Activated CD4-positive, alpha-beta T cell treated with anti-CD3 and anti-CD28 coated beads, Interleukin-2, Interleukin-4, amounts not matched to agents 100 ng/mL and 50 ng/mL, durations not matched to agents 16 hours and 8 hours (primary cell): Measurements from ENCODE around the gene CCDC71L.
"Not testable (repeated sequence)": the region's sequence is repeated elsewhere in the genome, so short reads cannot be mapped to it uniquely, and the experiment has no call there.

ENCODE experiments used
- DNase-seq: peaks from one replicate; pipeline ENCODE4 v3.0.0-alpha.2; 2020; ENCODE audit warnings: low spot score

CCDC71L gene

DNA sequence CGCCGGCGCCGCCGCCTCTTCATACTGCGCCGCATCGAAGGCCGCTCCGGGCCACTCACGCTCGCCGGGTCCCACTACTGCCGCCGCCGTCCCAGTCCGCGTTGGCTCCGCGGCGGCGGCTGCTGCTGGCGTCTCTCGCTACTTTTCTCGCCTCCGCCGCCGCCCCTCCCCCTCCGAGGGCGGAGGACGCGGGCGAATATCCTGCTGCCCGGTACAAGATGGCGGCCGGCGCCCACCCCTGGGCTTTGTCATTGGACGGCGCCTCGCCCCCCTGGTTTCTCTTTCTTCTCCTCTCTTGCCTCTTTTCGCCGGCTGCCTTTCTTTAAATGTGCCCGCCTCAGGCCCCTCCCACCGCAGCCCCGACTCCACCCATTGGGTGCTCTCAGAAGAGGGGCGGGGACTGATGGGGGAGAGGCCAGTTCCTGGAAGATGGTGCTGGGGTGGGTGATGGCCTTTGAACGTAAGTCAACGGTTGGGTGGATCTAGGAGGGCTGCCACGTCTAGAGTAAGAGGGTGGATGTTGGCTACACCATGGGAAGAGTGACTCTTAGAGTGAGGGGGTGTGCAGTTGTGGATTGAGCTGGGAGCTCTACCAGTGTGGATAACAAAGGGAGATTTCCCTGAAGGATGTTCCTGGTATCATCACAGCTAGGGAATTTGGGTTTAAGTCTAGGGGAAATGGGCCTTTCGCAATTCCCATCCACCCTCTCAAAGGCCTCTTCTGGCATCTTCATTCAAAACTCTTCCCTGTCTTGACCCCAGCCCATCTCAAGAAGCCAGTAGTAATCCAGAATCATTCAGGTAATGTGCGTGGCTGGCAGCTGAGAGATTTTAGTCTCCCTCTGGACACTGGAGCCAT is at the start of gene CCDC71L:
Gene CCDC71L (minus strand): TSS at position 297 of the 859 bp plus-strand sequence. CDS start 262 bp downstream, at position 35.
- DNase-seq = peak; percentile 91

DNA sequence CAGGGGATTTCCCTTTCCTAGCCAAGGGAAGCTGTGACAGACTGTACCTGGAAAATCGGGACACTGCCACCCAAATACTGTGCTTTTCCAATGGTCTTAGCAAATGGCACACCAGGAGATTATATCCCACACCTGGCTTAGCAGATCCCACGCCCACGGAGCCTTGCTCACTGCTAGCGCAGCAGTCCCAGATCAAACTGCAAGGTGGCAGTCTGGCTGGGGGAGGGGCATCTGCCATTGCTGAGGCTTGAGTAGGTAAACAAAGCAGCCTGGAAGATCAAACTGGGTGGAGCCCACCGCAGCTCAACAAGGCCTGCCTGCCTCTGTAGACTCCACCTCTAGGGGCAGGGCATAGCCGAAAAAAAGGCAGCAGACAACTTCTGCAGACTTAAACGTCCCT is 48.6 kb upstream of the CCDC71L start:
- DNase-seq = not testable (repeated sequence)

DNA sequence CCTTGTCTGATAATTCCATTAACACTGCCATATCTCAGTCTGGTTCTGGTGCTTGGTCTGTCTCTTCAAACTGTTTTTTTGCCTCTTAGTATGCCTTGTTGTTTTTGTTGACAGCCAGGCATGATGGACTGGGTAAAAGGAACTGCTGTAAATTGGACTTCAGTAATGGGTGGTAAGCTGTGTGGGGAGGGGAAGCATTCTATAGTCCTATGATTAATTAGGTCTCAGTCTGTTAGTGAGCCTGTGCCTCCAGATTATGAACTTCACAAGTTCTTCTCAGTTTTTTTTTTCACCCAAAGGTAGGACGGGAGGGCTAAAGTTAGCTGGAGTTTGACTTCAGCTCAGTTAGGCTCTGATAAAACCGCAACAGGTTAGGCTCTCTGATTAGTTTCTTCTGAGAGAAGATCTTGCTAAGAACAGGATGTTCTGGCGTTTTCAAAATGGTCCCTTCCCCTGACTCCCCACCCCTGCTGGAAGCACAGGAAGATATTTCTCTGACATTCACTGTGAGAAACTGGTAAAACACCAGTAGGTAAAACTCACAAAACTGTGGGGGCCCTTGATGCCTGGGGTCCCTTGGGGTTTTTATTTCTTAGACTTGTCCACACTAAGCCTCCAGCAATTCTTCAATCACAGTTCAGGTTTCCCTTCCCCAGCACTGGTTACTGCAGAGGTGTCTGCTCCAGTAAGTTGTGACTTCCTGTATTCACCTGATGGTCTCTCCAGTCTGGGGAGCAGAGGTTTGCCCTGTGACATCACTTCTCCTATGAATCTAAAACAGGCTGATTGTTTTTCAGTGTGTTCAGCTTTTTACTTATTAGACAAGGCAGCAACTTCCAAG is 43.3 kb upstream of the CCDC71L start:
- DNase-seq = no peak

DNA sequence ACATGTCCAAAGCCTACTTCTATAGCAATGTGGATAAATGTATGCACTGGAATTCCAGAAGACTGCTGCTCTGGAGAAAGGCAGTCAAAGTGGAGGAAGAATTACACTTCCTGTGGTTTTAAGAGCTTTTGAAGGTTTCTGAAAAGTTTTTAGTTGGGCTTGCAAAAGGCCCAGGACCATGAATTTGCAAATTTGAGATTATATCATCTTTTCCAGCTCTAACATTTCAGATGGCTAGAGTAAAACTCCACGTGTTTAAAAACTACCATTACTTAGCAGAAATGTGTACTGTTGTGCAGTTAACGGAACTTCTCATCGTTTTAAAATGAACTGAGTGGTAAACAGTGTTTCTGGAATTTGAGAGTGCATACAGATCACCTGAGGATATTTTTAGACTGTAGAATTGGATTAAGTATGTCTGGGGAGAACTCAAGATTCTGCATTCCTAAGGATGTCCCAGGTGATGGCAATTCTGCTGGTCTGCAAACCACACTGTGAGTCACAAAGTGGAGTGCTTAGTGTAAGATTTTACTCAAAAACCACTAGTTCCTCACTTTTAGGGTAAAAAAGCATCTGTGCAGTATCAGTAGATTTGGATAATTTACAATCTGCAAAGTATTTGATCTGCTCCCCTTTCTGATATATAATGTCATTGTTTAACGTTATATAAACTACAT is 32.9 kb upstream of the CCDC71L start:
- DNase-seq = no peak

DNA sequence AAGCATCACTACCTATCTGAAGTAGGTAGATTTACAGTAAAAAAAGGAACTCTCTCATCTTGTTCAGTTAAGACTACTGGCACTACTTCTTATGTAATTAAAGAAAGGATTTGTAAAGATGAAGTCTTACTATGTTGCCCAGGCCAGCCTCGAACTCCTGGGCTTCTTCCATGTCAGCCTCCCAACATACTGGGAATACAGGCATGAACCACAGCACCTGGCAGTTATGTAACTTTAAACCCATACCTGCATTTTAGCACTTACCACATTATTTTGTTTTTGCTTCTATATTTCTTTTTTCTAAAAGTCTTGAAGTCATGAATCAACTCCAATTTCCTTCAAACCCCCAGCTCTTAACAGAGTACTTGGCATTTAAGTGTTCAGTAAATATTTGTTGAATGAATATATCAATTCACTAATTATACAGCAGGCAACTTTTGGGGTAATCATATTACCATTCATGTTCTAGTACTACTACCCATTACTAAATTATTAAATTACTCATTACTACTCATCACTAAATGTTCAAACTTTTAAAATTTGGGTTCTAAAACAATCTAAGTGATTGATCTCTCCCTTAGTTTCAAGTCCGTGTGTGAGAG is 31.6 kb upstream of the CCDC71L start:
- no peak for DNase-seq

DNA sequence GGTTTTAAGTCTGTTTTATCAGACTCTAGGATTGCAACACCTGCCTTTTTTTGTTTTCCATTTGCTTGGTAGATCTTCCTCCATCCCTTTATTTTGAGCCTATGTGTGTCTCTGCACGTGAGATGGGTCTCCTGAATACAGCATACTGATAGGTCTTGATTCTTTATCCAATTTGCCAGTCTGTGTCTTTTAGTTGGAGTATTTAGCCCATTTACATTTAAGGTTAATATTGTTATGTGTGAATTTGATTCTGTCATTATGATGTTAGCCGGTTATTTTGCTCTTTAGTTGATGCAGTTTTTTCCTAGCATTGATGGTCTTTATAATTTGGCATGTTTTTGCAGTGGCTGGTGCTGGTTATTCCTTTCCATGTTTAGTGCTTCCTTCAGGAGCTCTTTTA is 27.2 kb upstream of the CCDC71L start:
- not testable (repeated sequence) for DNase-seq

DNA sequence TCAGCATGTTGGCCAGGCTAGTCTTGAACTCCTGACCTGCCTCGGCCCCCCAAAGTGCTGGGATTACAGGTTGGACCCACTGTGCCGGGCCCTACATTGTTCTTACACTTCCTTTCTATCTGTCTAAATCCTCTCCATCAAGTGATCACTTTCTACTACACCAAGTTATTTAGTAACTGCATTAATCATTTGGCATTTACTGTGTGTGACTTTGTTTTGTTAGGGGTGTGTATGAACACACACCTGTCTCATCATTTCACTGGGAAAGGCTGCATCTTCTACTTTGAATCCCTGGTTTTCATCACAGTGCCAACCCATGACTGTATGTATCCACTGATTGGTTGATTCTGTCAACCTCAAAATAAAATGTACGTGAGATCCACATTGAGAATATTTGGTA is 23.0 kb upstream of the CCDC71L start:
- DNase-seq = no peak

DNA sequence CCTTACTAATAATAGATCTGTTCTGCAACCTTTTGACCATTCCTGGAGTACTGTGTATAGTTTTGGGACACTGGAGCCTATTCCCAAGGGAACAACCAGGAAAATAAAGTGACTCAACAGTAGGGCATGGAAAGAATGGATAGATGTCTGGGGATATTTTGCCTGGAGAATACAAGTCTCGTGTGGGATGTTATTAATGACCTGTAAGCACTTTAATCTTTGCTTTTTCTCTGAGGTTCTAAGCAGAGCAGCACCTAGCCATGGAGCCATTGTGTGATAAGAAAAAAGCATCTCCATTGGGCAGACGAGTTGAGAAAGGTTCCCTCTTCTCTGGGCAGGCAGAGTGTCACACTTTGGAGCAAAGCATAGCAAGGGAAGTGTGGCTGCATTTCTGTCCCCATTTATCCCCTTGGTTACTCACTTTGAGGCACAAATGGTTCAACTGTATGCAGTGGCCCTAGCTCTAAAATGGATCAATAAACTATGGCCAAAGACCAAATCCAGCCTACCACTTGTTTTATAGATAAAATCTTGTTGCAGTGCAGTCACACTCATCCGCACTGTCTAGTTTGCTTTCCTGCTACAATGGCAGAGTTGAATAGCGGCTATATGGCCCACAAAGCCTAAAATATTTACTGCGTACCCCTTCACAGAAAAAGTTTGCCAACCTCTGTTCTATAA is 21.0 kb upstream of the CCDC71L start:
- DNase-seq = no peak

DNA sequence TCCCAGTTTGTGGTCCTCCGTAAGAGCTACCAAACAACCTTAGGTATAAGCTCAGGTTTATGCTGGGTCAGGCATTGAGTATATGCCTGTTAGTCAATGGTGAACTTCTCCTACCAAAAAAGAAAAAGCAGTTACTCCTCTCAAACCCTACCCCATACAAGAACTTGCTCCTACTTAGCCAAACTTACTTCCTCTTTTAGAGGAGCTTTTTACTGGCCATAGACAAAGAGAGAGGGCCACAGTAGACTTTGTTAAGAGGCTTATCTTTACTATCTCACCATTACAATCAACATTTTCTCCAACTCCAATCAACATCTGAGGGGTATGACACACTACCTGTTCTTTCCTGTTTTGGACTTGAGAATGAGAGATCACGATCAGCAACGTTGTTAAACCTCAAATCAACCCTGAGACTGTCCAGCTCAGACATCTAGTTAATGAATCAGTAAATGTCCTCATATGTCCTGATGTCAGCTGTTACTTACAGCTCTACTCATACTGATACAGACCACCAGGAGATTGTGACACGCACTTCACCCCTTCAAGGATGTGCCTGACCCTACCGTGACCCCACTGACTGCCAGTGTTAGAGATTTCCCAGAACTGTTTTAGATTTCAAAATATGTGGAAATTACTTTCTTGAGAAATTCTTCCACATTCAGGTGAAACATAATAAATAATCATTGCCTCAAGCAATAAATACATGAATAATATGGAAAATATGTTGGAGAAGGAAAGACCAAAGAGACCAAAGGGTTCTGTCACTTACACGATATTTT is 18.4 kb upstream of the CCDC71L start:
- no peak for DNase-seq

DNA sequence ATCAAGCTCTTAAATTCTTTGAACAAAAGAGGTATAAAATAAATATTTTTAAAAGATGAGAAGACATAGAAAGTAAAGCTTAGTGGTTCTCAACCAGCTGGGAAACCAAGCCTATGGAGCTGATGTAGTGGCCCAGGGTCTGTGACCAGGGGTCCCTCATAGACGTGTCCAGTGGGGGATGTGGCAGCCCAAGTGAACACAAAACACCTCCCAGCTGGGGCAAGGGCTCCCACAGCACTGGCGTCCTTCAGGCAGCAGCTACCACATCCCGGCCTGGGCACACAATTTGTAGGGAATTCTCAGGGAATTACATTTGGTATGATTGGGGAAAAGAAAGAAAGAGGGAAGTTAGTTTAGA is 17.8 kb upstream of the CCDC71L start:
- no peak for DNase-seq

DNA sequence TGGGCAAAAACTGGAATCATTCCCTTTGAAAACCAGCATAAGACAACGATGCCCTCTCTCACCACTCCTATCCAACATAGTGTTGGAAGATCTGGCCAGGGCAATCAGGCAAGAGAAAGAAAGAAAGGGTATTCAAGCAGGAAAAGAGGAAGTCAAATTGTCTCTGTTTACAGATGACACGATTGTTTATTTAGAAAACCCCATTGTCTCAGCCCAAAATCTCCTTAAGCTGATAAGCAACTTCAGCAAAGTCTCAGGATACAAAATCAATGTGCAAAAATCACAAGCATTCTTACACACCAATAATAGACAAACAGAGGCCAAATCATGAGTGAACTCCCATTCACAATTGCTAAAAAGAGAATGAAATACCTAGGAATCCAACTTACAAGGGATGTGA is 15.5 kb upstream of the CCDC71L start:
- DNase-seq = not testable (repeated sequence)

DNA sequence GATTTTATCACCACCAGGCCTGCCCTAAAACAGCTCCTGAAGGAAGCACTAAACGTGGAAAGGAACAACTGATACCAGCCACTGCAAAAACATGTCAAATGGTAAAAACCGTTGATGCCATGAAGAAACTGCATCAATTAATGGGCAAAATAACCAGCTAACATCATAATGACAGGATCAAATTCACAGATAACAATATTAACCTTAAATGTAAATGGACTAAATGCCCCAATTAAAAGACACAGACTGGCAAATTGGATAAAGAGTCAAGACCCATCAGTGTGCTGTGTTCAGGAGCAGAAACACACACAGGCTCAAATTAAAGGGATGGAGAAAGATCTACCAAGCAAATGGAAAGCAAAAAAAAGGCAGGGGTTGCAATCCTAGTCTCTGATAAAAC is 12.7 kb upstream of the CCDC71L start:
- DNase-seq = not testable (repeated sequence)

DNA sequence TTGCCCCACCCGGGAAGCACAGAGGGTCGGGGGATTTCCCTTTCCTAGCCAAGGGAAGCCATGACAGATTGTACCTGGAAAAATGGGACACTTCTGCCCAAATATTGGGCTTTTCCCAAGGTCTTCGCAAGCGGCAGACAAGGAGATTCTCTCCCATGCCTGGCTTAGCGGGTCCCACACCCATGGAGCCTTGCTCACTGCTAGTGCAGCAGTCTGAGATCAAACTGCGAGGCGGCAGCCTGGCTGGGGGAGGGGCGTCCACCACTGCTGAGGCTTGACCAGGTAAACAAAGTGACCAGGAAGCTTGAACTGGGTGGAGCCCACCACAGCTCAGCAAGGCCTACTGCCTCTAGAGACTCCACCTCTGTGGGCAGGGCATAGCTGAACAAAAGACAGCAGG is 11.0 kb upstream of the CCDC71L start:
- DNase-seq = not testable (repeated sequence)

DNA sequence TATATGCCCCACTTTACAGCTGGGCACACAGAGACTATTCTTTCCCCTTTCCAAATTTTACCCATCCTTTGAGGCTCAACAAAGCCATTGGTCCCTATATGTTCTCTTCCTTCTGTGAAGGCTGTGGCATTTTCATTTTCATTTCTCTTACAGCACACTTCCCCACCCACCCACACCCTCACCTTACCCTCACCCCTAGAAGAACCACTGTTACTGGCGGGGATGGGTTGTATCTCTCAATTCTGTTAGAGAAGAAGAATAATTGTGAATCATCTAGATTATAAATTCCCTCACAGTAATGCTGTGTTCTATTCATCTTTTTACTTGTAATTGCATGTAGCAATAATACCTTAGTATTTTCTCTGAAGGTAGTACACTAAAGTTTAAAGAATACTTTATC is 10.2 kb upstream of the CCDC71L start:
- DNase-seq = no peak

DNA sequence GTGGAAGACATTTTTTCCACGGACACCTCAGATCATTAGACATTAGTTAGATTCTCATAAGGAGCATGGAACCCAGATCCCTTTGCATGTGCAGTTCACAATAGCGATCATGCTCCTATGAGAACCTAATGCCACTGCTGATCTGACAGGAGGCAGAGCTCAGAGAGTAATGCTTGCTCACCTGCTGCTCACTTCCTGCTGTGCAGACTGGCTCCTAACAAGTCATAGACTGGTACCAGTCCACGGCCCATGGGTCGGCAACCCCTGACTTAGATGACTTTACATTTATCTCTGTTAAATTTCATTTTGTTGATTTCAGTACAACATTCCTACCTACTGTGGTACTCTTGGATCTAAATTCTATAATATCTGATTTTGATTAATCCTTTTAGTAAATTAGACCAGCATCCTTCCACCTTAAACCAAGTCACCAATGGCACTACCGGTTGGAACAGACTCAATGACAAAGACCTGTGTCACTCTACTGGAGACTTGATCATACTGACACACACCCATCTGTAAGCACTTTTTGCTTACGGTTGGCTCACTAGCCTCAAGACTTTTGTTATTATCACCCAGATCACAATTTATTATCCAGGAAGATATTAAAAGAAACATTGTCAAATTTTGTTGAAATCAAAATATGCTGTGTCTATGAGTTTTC is 8.0 kb upstream of the CCDC71L start:
- DNase-seq = no peak

DNA sequence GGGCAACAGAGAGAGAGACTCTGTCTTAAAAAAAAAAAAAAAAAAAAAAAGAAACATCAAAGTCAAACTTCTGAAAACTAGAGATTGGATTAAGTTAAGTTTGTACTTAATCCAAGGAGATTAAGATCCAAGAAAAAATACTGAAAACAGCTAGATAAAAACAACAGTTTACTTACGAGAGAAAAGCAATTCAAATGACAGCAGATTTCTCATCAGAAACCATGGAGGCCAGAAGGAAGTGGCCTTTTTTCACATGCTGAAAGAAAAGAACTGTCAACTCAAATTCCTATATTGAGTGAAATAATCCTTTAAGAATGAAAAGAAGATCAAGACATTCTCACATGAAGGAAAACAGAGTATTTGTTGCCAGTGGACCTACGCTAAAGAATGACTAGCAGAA is 5.4 kb upstream of the CCDC71L start:
- DNase-seq = no peak

DNA sequence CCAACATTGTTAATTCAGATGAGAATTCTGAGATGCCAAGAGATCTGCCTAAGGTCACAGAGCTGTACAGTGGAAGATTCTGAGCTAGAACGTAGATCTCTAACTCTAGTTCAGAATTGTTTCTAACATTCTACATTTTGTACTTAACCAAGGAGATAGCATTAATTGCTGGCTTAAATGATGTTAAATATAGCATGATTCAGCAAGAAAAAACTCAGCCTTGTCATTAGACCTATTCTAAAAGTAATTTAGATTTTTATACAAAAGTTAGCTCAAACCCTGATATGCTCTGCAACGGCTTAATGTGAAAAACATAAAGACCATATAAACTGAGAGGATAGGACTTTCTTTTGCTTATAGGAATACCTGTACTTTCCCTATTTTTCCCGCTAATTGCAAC is 3.4 kb upstream of the CCDC71L start:
- no peak for DNase-seq

DNA sequence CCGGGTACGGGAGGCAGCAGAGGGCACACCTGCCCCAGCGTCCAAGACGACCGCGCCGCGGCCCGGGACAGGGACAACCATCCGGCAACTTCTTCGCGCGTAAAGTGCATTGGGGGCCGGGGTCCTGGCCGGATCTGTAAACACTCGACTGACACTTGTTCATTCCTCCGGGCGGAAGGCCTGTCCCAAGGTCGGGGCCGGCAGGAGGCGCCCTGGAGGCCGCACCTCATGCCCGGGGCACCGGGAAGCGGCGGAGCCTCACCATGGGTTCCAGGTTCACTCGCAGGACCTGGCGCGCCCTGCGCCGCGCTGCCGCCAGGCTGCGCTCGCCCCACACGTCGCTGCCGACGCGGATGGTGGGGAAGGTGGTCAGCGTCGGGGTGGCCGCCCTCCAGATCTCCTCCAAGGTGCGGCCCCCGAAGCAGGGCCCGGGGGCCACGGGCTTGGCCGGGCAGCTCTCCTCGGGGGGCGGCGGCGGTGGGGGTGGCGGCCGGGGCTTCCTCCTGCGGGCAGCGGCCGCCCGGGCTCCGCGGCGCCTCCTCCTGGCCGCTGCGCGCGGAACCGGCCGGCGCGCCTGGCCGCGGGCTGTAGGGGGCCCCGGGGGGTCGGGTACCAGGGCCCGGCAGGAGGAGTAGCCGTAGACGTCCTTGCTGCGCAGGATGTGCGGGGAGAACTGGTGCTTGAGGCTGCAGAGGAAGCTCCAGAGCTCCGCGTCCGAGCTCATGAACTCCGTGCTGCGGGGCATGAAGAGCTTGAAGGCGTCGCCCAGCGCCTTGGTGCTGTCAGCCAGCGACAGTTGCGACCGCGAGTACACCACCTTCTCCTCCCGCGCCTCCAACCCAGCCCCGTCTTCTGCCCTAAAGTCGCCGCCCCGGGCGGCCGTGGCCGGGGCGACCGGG is 746 bp downstream of the CCDC71L start:
- DNase-seq = peak; percentile 88
